Pancreas (tissue), 10 donors: ENCODE measurements around the gene FOXA1. TPM values are rescaled to one million over a fixed set of nuclear protein-coding genes. Genes with fewer than 3 reads are reported as not detected.
A peak's percentile ranks its signal among the peaks of the same experiment; 100 is the strongest.

ENCODE experiments used
- ATAC-seq, 4 donors: fragments of 200-7000 bp; cut with Tn5 transposase; one replicate each; pipeline versions ENCODE4 v1.8.0 to v1.9.1; 2020; ENCODE audit warnings: mild to moderate bottlenecking in 4 of 4, moderate library complexity in 4 of 4
- DNase-seq, 6 donors: peaks; one replicate each; pipeline ENCODE4 v3.0.0-alpha.2; 2020
- FAIRE-seq: peaks from 2 replicates; lab custom pipeline; 2012; peaks lifted over from hg19 to GRCh38; lab: Jason Lieb, UNC
- H3K27ac ChIP-seq, 4 donors: fragments of 200-600 bp; sonication (generic); 1 replicate in 3 of 4; 2 replicates in 1 of 4; pipeline versions ENCODE4 v1.5.0 to v1.8.0; 2020
- H3K27me3 ChIP-seq, 4 donors: fragments of 200-600 bp; one replicate each; pipeline ENCODE4 v1.8.0; 2021
- H3K36me3 ChIP-seq, 3 donors: fragments of 200-600 bp; sonication (generic) in 1 of 3; one replicate each; pipeline versions ENCODE4 v1.5.0 to v1.8.0; 2020 to 2021
- H3K4me1 ChIP-seq, 3 donors: fragments of 200-600 bp; one replicate each; pipeline ENCODE4 v1.8.0; 2021
- H3K4me3 ChIP-seq, 4 donors: fragments of 200-600 bp; sonication (generic) in 2 of 4; one replicate each; pipeline versions ENCODE4 v1.5.0 to v1.8.0; 2020 to 2021
- H3K9me3 ChIP-seq, 4 donors: fragments of 200-600 bp; one replicate each; pipeline ENCODE4 v1.8.0; 2021
- CTCF ChIP-seq, 4 donors: fragments of 200-600 bp; sonication (generic) in 3 of 4; IDR thresholded peaks; one replicate each; pipeline versions ENCODE4 v1.5.0 to v1.8.0; 2021; ENCODE audit warnings: antibody characterized with exemption in 4 of 4
- WGBS, 2 donors: extraction: QIAGEN DNeasy Blood & Tissue Kit; methylation state at CpG; one replicate each; pipeline ENCODE4 v1.1.7; 2013; 5-methylcytosine and 5-hydroxymethylcytosine counted together
- intact Hi-C, 3 donors: fragments of 100-400 bp; cut with DNase I; formaldehyde crosslinking; loops; one replicate each; pipeline versions ENCODE4 v1.11.1 to v1.14.2; 2022
- polyA plus RNA-seq, 2 donors: library from polyadenylated mRNA; stranded (reverse); fragments of 200-250 nt; gene quantifications; one replicate each; pipeline ENCODE4 v1.2.3, GENCODE V29; 2013
- total RNA-seq, 6 donors: library from RNA; stranded (reverse); fragmentation: NEBNext Ultra II Directional in 4 of 6; extraction: Animal tissue kit (Norgen Biotek cat#: 25700) in 4 of 6; gene quantifications; one replicate each; pipeline versions ENCODE4 v1.2.1 to v1.2.4, GENCODE V29; 2021 to 2023
- donor health status: healthy with polysubstance abuse.
- donor health status: DM: no; HTN: no; CAD: no; lungs with moderate emphysema.
- donor health status: DM: no; HTN: no; CAD: no.
- donor health status: control.
- donor health status: control.
- donor health status: Bipolar disorder and iron deficiency.
- donor health status: DM: yes; HTN: yes; CAD: no.
- donor health status: DM: no; HTN: no; CAD: no.
- donor health status: DM: no; HTN: no; CAD: no.
- donor health status: DM: yes; HTN: yes; CAD: no.

FOXA1 gene
- total and polyA plus RNA-seq, 8 donors, result 0.12 to 1.4 (median 0.51) TPM

GRCh38 chr14:37591941-37592481 is 3.0 kb downstream of the FOXA1 start:
- H3K36me3 ChIP-seq, result no peaks in the 10 kb centered on the region
- H3K27ac ChIP-seq, result no peak overlapping the region
- no peak overlapping the region for H3K4me3 ChIP-seq
- intact Hi-C loops, result no loop called here
- ATAC-seq, result no peak
- DNase-seq, result peak in 2 of 6 donors; percentile 22 to 76
- WGBS, 2 donors, result 25 to 37% methylated on average over 58 of the region's 58 CpGs
- peaks cover 0 to 10% (median 2%) of the 10 kb centered on the region in 3 donors for H3K4me1 ChIP-seq
- no peaks in the 10 kb centered on the region for H3K9me3 ChIP-seq
- FAIRE-seq, result no peak
- H3K27me3 ChIP-seq, result peaks cover 12 to 19% (median 16%) of the 10 kb centered on the region in 4 donors
- TF ChIP-seq CTCF (IDR thresholded peaks at IDR 0.05), result no peak

DNA sequence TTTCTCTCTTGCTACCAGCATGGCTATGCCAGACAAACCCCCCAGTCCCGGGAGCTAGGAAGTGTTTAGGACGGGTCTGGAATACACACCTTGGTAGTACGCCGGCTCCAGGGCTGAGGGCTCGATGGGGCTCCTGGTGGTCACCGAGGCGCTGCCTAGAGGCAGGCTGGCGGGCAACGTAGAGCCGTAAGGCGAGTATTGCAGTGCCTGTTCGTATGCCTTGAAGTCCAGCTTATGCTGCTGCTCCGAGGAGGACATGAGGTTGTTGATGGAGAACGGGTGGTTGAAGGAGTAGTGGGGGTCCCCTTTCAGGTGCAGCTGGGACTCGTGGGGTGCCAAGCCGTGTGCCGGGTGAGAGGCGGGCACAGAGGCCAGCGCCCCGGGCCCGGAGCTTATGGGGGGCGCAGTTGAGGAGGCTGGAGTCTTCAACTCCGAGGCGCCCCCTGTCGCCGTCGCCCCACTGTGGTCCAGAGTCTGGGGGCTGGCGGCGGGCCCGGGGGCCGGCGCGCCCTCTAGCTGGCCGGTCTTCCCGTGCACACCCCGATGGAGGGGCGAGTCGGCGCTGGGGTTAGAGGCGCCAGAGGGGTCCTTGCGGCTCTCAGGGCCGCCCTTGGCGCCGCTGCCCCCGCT is 3.6 kb downstream of the FOXA1 start:
- peak in 1 of 6 donors; percentile 64 for DNase-seq
- WGBS, 2 donors, result 32 to 36% methylated on average over 42 to 45 of the region's 45 CpGs
- Histone ChIP-seq H3K4me1 (peaks cover 0 to 10% (median 2%) of the 10 kb centered on the region in 3 donors), H3K27ac (no peak overlapping the region), H3K9me3 (peaks cover 0 to 3% (median 0%) of the 10 kb centered on the region in 4 donors), H3K27me3 (peaks cover 12 to 23% (median 19%) of the 10 kb centered on the region in 4 donors), H3K36me3 (no peaks in the 10 kb centered on the region), H3K4me3 (no peak overlapping the region)
- no peak for FAIRE-seq
- intact Hi-C loops, result no loop called here
- no peak for ATAC-seq
- TF ChIP-seq CTCF (IDR thresholded peaks at IDR 0.05), result no peak

GRCh38 chr14:37590428-37591139 is 4.5 kb downstream of the FOXA1 start:
- DNase-seq (no peak), ATAC-seq (no peak), FAIRE-seq (no peak)
- intact Hi-C loops, result no loop called here
- Histone ChIP-seq H3K27ac (no peak overlapping the region), H3K9me3 (peaks cover 0 to 3% (median 0%) of the 10 kb centered on the region in 4 donors), H3K4me3 (no peak overlapping the region), H3K27me3 (peaks cover 12 to 30% (median 21%) of the 10 kb centered on the region in 4 donors), H3K36me3 (no peaks in the 10 kb centered on the region), H3K4me1 (peaks cover 0 to 4% (median 2%) of the 10 kb centered on the region in 3 donors)
- 64 to 68% methylated on average over 4 of the region's 4 CpGs for WGBS, 2 donors
- no peak for TF ChIP-seq CTCF (IDR thresholded peaks at IDR 0.05)

- Histone ChIP-seq H3K36me3 (no peaks in the 10 kb centered on the region), H3K27ac (no peak overlapping the region), H3K27me3 (peaks cover 12 to 35% (median 21%) of the 10 kb centered on the region in 4 donors), H3K9me3 (peaks cover 0 to 3% (median 0%) of the 10 kb centered on the region in 4 donors), H3K4me1 (peaks cover 0 to 4% (median 2%) of the 10 kb centered on the region in 3 donors), H3K4me3 (no peak overlapping the region)
- no peak for TF ChIP-seq CTCF (IDR thresholded peaks at IDR 0.05)
- FAIRE-seq, result peak; percentile 77
- intact Hi-C loops, result no loop called here
- 60 to 61% methylated on average over 6 of the region's 6 CpGs for WGBS, 2 donors
- no peak for DNase-seq
- no peak for ATAC-seq
Measured at GRCh38 chr14:37589715-37590427, 5.2 kb downstream of the FOXA1 start.
